ENCODE results near the gene PTPRT. TPM values are rescaled to one million over a fixed set of nuclear protein-coding genes. Genes with fewer than 3 reads are reported as not detected.

Gene PTPRT
- total and polyA plus RNA-seq, 4 donors, result 0.14 to 2.8 (median 0.40) TPM

GRCh38 chr20:42360621-42361020 is 829.1 kb downstream of the PTPRT start:
- no peak overlapping the region for H3K27ac ChIP-seq (ENCODE audit: low read depth in 1 of 2, low read length in 2 of 2)
- TF ChIP-seq RAD21 (IDR thresholded peaks at IDR 0.05), result no peak
- no peak for TF ChIP-seq TAF1 (conservative IDR thresholded peaks at IDR 0.05)
- TF ChIP-seq CTCF (IDR thresholded peaks at IDR 0.05; ENCODE audit: low read depth, low read length, missing input control), result no peak
- no peak for TF ChIP-seq SP1 (IDR thresholded peaks at IDR 0.05)
- TF ChIP-seq YY1 (IDR thresholded peaks at IDR 0.05), result no peak
- TF ChIP-seq REST (IDR thresholded peaks at IDR 0.05), result no peak
- TF ChIP-seq ZBTB33 (IDR thresholded peaks at IDR 0.05), result no peak
- no peak for TF ChIP-seq HNF4G (IDR thresholded peaks at IDR 0.05)
- H3K9me3 ChIP-seq (ENCODE audit: control insufficient read depth in 4 of 4, low read length in 3 of 4), result no peaks in the 10 kb centered on the region
- WGBS, result 91% methylated on average over 1 of the region's 1 CpG
- no peaks in the 10 kb centered on the region for H3K4me1 ChIP-seq (ENCODE audit: control insufficient read depth in 4 of 4, insufficient read depth in 4 of 4, low read length in 3 of 4)
- H3K4me3 ChIP-seq (ENCODE audit: low read depth in 1 of 3, low read length in 3 of 3), result no peak overlapping the region
- no peak for DNase-seq (ENCODE audit: low spot score)
- H3K9ac ChIP-seq (ENCODE audit: low read depth in 1 of 2, low read length in 2 of 2), result no peak overlapping the region
- H3K36me3 ChIP-seq (ENCODE audit: control insufficient read depth in 4 of 4, insufficient read depth in 3 of 4, low read depth in 1 of 4, low read length in 3 of 4), result no peaks in the 10 kb centered on the region
- peaks cover 0 to 1% (median 0%) of the 10 kb centered on the region in 4 donors for H3K27me3 ChIP-seq (ENCODE audit: control insufficient read depth in 4 of 4, insufficient read depth in 4 of 4, low read length in 3 of 4)

- no peak for TF ChIP-seq SP1 (IDR thresholded peaks at IDR 0.05)
- 77% methylated on average over 10 of the region's 10 CpGs for WGBS
- no peak for DNase-seq (ENCODE audit: low spot score)
Measured at GRCh38 chr20:42359617-42360016, 830.1 kb downstream of the PTPRT start.

GRCh38 chr20:42352096-42352495 is 837.6 kb downstream of the PTPRT start:
- H3K9ac ChIP-seq (ENCODE audit: low read depth in 1 of 2, low read length in 2 of 2), result no peak overlapping the region
- H3K4me3 ChIP-seq (ENCODE audit: low read depth in 1 of 3, low read length in 3 of 3), result no peak overlapping the region
- no peak overlapping the region for H3K27ac ChIP-seq (ENCODE audit: low read depth in 1 of 2, low read length in 2 of 2)
- peaks cover 0 to 8% (median 0%) of the 10 kb centered on the region in 4 donors for H3K27me3 ChIP-seq (ENCODE audit: control insufficient read depth in 4 of 4, insufficient read depth in 4 of 4, low read length in 3 of 4)
- H3K9me3 ChIP-seq (ENCODE audit: control insufficient read depth in 4 of 4, low read length in 3 of 4), result no peaks in the 10 kb centered on the region
- WGBS, result 40% methylated on average over 6 of the region's 6 CpGs
- H3K36me3 ChIP-seq (ENCODE audit: control insufficient read depth in 4 of 4, insufficient read depth in 3 of 4, low read depth in 1 of 4, low read length in 3 of 4), result no peaks in the 10 kb centered on the region
- TF ChIP-seq EGR1 (IDR thresholded peaks at IDR 0.05; ENCODE audit: low read depth in 2 of 2) (no peak), RXRA (IDR thresholded peaks at IDR 0.05) (no peak), SP1 (IDR thresholded peaks at IDR 0.05) (no peak), RAD21 (IDR thresholded peaks at IDR 0.05) (no peak), HNF4G (IDR thresholded peaks at IDR 0.05) (no peak), ATF3 (IDR thresholded peaks at IDR 0.05) (no peak), ZBTB33 (IDR thresholded peaks at IDR 0.05) (no peak), JUND (IDR thresholded peaks at IDR 0.05) (no peak), FOXA2 (IDR thresholded peaks at IDR 0.05) (no peak), FOXA1 (IDR thresholded peaks at IDR 0.05) (no peak), TAF1 (conservative IDR thresholded peaks at IDR 0.05) (no peak), CTCF (IDR thresholded peaks at IDR 0.05; ENCODE audit: low read depth, low read length, missing input control) (no peak), HNF4A (conservative IDR thresholded peaks at IDR 0.05) (no peak)
- no peaks in the 10 kb centered on the region for H3K4me1 ChIP-seq (ENCODE audit: control insufficient read depth in 4 of 4, insufficient read depth in 4 of 4, low read length in 3 of 4)
- DNase-seq (ENCODE audit: low spot score), result no peak

More at GRCh38 chr20:42359617-42360016, 830.1 kb downstream of the PTPRT start:
- peaks cover 0 to 3% (median 0%) of the 10 kb centered on the region in 4 donors for H3K27me3 ChIP-seq (ENCODE audit: control insufficient read depth in 4 of 4, insufficient read depth in 4 of 4, low read length in 3 of 4)
- no peak overlapping the region for H3K27ac ChIP-seq (ENCODE audit: low read depth in 1 of 2, low read length in 2 of 2)
- no peaks in the 10 kb centered on the region for H3K9me3 ChIP-seq (ENCODE audit: control insufficient read depth in 4 of 4, low read length in 3 of 4)
- H3K9ac ChIP-seq (ENCODE audit: low read depth in 1 of 2, low read length in 2 of 2), result no peak overlapping the region
- H3K4me3 ChIP-seq (ENCODE audit: low read depth in 1 of 3, low read length in 3 of 3), result no peak overlapping the region
- no peaks in the 10 kb centered on the region for H3K36me3 ChIP-seq (ENCODE audit: control insufficient read depth in 4 of 4, insufficient read depth in 3 of 4, low read depth in 1 of 4, low read length in 3 of 4)
- H3K4me1 ChIP-seq (ENCODE audit: control insufficient read depth in 4 of 4, insufficient read depth in 4 of 4, low read length in 3 of 4), result no peaks in the 10 kb centered on the region

Data from liver (tissue), 9 donors.